Measurements from ENCODE around the gene IL22RA1.

- TF ChIP-seq CTCF (conservative IDR thresholded peaks at IDR 0.05 in 1 of 2, IDR thresholded peaks at IDR 0.05 in 1 of 2; ENCODE audit: low read depth in 1 of 2, low read length in 2 of 2) (no peak), EZH2 (IDR thresholded peaks at IDR 0.05; ENCODE audit: low read length, missing control alignments) (no peak)
Observed at GRCh38 chr1:24111262-24111995, 31.5 kb downstream of the IL22RA1 start.

Measured in fibroblast of lung (primary cell).